Vagina (tissue), 2 donors: ENCODE data around the gene LRGUK. TPM values are rescaled to one million over a fixed set of nuclear protein-coding genes. Genes with fewer than 3 reads are reported as not detected.

Source experiments
- DNase-seq, 2 donors: peaks; one replicate each; pipeline ENCODE4 v3.0.0-alpha.2; 2017; ENCODE audit errors: extremely low spot score in 2 of 2
- H3K27ac ChIP-seq: fragments of 200-600 bp; sonication (generic); one replicate; pipeline ENCODE4 v1.5.1; 2019
- H3K27me3 ChIP-seq: fragments of 200-600 bp; sonication (generic); one replicate; pipeline ENCODE4 v1.5.1; 2019
- H3K36me3 ChIP-seq, 2 donors: fragments of 200-600 bp; sonication (generic); one replicate each; pipeline ENCODE4 v1.5.1; 2017 to 2019
- H3K4me1 ChIP-seq: fragments of 200-600 bp; sonication (generic); one replicate; pipeline ENCODE4 v1.5.1; 2019
- H3K4me3 ChIP-seq, 2 donors: fragments of 200-600 bp; sonication (generic); 1 replicate in 1 of 2; 2 replicates in 1 of 2; pipeline ENCODE4 v1.5.1; 2016 to 2019
- H3K9me3 ChIP-seq: fragments of 200-600 bp; sonication (generic); one replicate; pipeline ENCODE4 v1.5.1; 2019
- POLR2A ChIP-seq, 2 donors: fragments of 450-650 bp; IDR thresholded peaks; one replicate each; pipeline ENCODE4 v1.6.1; 2017; ENCODE audit warnings: antibody characterized with exemption in 2 of 2, mild to moderate bottlenecking in 2 of 2, moderate library complexity in 2 of 2
- POLR2AphosphoS5 ChIP-seq, 2 donors: sonication (generic); formaldehyde crosslinking; IDR thresholded peaks; one replicate each; pipeline ENCODE4 v1.9.0; 2017; ENCODE audit warnings: antibody characterized with exemption in 2 of 2, mild to moderate bottlenecking in 2 of 2, low read depth in 1 of 2; ENCODE audit not compliant: insufficient read depth in 1 of 2
- intact Hi-C: fragments of 100-400 bp; cut with DNase I; formaldehyde crosslinking; loops from one replicate; pipeline ENCODE4 v1.15.1; 2023
- total RNA-seq: library from RNA; depleted of rRNA; stranded (reverse); fragments of >200 nt; gene quantifications from one replicate; pipeline ENCODE4 v1.2.3, GENCODE V29; 2016
- TF ChIP-seq, protein P1 (sequence below), 3 experiments: fragments of 450-650 bp in 2 of 3; fragments of 200-600 bp in 1 of 3; sonication (generic) in 1 of 3; IDR thresholded peaks; one replicate each; pipeline ENCODE4 v1.5.1; 2017 to 2019; ENCODE audit warnings: antibody characterized with exemption in 3 of 3, mild to moderate bottlenecking in 2 of 3, moderate library complexity in 2 of 3

Gene LRGUK
- total RNA-seq, 1 donor from 2014 or later, result 2.9 TPM

DNA sequence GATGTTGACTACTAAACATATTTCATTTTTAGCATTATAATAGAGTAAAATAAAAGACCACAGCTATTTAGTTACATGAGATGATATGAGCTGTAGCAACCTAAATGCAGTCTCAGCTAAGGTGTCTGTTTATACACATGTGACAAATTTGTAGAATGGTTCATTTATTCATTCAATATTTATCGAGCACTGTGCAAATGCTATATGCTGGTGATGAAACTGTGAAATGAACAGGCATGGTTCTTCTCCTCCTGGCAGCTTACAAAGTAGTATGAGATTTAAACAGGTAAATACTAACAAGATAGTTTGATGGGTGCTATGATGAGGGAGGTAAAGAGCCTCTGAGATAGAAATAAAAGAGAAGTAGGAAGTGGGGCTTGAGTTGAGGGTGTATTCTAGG is 60.8 kb downstream of the LRGUK start:
- Histone ChIP-seq H3K4me3 (no peak overlapping the region), H3K36me3 (no peaks in the 10 kb centered on the region), H3K9me3 (no peaks in the 10 kb centered on the region), H3K27me3 (no peaks in the 10 kb centered on the region), H3K27ac (no peak overlapping the region), H3K4me1 (no peaks in the 10 kb centered on the region)
- TF ChIP-seq POLR2AphosphoS5 (IDR thresholded peaks at IDR 0.05; ENCODE audit: insufficient read depth in 1 of 2, low read depth in 1 of 2), result no peak
- TF ChIP-seq, protein P1, sequence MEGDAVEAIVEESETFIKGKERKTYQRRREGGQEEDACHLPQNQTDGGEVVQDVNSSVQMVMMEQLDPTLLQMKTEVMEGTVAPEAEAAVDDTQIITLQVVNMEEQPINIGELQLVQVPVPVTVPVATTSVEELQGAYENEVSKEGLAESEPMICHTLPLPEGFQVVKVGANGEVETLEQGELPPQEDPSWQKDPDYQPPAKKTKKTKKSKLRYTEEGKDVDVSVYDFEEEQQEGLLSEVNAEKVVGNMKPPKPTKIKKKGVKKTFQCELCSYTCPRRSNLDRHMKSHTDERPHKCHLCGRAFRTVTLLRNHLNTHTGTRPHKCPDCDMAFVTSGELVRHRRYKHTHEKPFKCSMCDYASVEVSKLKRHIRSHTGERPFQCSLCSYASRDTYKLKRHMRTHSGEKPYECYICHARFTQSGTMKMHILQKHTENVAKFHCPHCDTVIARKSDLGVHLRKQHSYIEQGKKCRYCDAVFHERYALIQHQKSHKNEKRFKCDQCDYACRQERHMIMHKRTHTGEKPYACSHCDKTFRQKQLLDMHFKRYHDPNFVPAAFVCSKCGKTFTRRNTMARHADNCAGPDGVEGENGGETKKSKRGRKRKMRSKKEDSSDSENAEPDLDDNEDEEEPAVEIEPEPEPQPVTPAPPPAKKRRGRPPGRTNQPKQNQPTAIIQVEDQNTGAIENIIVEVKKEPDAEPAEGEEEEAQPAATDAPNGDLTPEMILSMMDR (IDR thresholded peaks at IDR 0.05), result no peak
- no peak for DNase-seq
- intact Hi-C loops, result no loop called here

DNA sequence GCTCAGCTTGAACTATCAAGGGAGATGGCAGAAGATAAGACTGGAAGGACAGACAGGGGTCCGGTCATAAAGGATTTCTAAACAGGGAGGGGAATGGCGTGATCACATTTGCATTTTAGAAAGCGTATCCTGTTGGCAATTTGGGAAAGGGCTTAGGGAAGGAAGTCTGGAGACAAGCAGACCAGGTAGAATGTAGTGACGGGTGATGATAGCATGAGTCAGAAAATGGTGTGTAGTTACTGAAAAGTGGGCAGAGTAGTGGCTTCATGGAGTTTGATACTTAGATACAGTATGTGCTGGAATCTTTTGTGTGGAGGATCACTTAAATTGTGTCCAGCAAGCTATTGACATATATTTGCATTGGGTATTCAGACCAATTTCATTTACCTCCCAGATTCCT is 61.2 kb downstream of the LRGUK start:
- TF ChIP-seq POLR2A (IDR thresholded peaks at IDR 0.05) (no peak), POLR2AphosphoS5 (IDR thresholded peaks at IDR 0.05; ENCODE audit: insufficient read depth in 1 of 2, low read depth in 1 of 2) (no peak)
- TF ChIP-seq, protein P1 (IDR thresholded peaks at IDR 0.05), result no peak
- no peak for DNase-seq
- no peaks in the 10 kb centered on the region for H3K27me3 ChIP-seq
- no peaks in the 10 kb centered on the region for H3K4me1 ChIP-seq
- no peaks in the 10 kb centered on the region for H3K9me3 ChIP-seq
- no peak overlapping the region for H3K27ac ChIP-seq
- intact Hi-C loops, result no loop called here
- no peak overlapping the region for H3K4me3 ChIP-seq
- no peaks in the 10 kb centered on the region for H3K36me3 ChIP-seq

DNA sequence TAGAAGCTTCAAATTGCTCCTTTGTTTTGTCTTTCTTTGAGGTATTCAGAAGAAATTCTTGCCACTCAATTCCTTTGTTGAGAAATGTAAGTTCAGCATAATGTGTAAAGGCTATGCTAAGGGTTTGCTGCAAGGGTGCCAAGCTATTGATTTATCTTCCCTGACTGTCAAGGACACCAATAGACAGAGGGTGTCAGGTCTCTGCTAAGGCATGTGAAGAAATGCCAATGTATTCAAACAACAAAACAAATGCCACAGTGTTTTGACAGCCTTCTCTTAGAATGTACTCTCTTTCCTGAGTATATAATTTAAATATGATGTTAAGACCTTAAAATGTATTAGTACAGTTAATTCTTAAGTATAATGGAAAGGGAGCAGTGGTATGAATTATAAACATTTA is 62.4 kb downstream of the LRGUK start:
- no peak for DNase-seq
- intact Hi-C loops, result no loop called here
- Histone ChIP-seq H3K27me3 (no peaks in the 10 kb centered on the region), H3K4me3 (no peak overlapping the region), H3K9me3 (no peaks in the 10 kb centered on the region), H3K4me1 (no peaks in the 10 kb centered on the region), H3K36me3 (no peaks in the 10 kb centered on the region), H3K27ac (no peak overlapping the region)
- TF ChIP-seq POLR2AphosphoS5 (IDR thresholded peaks at IDR 0.05; ENCODE audit: insufficient read depth in 1 of 2, low read depth in 1 of 2) (no peak), POLR2A (IDR thresholded peaks at IDR 0.05) (no peak)
- TF ChIP-seq, protein P1 (IDR thresholded peaks at IDR 0.05), result no peak

DNA sequence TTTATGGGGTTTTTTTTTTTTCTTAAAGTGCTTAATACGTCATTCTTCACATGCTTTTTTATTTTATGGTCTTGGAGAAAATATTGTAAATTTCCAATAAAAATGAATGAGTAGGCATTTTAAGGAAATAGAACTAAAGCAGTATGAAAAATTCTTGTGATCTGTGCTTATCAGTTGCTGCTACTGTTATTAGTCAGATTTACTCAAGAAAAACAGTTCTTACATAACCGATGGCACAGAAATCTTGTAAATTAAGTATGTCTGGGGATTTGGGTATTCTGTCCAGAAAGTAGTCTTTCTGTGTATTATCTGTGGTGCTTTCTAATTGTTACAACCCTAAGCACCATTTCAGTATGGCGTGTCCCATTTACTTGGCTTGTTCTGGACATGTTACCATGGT is 64.7 kb downstream of the LRGUK start:
- H3K27ac ChIP-seq, result no peak overlapping the region
- no peak overlapping the region for H3K4me3 ChIP-seq
- H3K36me3 ChIP-seq, result no peaks in the 10 kb centered on the region
- TF ChIP-seq POLR2A (IDR thresholded peaks at IDR 0.05) (no peak), POLR2AphosphoS5 (IDR thresholded peaks at IDR 0.05; ENCODE audit: insufficient read depth in 1 of 2, low read depth in 1 of 2) (no peak)
- TF ChIP-seq, protein P1 (IDR thresholded peaks at IDR 0.05), result no peak
- no peak for DNase-seq
- H3K9me3 ChIP-seq, result no peaks in the 10 kb centered on the region
- intact Hi-C loops, result no loop called here
- H3K4me1 ChIP-seq, result no peaks in the 10 kb centered on the region
- no peaks in the 10 kb centered on the region for H3K27me3 ChIP-seq

DNA sequence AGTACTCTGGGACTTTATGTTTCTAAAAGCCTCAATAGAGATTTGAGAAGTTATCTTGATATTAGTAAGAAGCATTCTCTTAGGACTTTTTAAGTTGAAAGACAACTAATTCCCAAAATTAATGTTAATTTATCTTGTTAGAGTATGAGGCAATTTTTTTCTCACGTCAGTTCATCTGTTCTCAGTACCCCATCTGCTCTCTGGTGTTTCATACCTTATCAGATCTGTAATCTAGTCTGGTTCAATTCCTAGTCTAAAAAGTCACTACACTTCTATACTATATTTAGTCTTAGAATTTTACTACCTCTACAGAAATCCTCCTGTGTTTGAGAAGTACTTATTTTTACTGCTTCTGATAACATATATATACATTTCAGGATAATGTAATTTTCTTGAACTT is 66.1 kb downstream of the LRGUK start:
- no peak for DNase-seq

More for the DNA sequence above, 66.1 kb downstream of the LRGUK start:
- Histone ChIP-seq H3K9me3 (no peaks in the 10 kb centered on the region), H3K36me3 (no peaks in the 10 kb centered on the region), H3K27ac (no peak overlapping the region), H3K4me1 (no peaks in the 10 kb centered on the region), H3K4me3 (no peak overlapping the region), H3K27me3 (no peaks in the 10 kb centered on the region)
- intact Hi-C loops, result no loop called here
- TF ChIP-seq, protein P1 (IDR thresholded peaks at IDR 0.05), result no peak
- TF ChIP-seq POLR2A (IDR thresholded peaks at IDR 0.05), result no peak
- no peak for TF ChIP-seq POLR2AphosphoS5 (IDR thresholded peaks at IDR 0.05; ENCODE audit: insufficient read depth in 1 of 2, low read depth in 1 of 2)
